NCI-H1436 (cell line): ENCODE results near the gene HDGFL2.
A peak's percentile ranks its signal among the peaks of the same experiment; 100 is the strongest.

ENCODE experiments used
- DNase-seq: peaks from one replicate; lab custom pipeline; 2025; lab: John Stamatoyannopoulos, UW

HDGFL2 gene

DNA sequence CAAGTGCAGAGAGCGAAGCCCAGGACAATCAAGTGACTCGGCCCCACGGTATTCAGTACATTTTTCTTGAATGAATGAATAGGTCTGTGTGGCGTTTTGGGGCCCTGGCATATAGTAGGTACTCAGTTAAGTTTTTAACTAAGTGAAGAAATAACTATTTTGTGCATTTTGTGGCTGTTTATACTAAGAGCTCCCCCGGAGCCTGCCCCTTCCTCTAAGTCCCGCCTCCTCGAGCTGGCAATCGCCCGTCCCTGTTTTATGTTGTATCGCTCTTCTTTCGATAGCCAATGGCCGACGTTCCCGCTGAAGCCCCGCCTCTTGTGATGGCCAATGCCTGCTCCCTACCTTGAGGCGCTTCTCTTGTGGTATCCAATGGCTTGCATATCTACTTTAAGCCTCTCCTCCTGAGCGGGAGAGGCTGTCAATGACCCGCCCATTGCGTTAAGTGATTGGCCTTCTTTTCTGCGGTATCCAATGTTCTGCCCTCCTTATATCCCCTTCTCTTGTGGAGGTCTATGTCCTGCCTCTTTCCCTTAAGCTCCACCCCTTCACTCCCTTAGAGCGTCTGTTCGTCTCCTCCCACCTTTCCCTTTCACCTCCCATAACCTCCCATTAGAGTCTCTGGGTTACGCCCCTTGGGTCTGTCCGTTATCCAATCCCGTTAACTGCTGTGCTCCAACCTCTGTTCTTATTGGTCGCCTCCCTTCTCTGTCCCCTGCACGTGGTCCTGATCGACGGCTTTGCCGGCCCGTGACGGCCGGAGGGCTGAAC lies 509 bp upstream of the HDGFL2 start:
- peak; percentile 100 for DNase-seq

DNA sequence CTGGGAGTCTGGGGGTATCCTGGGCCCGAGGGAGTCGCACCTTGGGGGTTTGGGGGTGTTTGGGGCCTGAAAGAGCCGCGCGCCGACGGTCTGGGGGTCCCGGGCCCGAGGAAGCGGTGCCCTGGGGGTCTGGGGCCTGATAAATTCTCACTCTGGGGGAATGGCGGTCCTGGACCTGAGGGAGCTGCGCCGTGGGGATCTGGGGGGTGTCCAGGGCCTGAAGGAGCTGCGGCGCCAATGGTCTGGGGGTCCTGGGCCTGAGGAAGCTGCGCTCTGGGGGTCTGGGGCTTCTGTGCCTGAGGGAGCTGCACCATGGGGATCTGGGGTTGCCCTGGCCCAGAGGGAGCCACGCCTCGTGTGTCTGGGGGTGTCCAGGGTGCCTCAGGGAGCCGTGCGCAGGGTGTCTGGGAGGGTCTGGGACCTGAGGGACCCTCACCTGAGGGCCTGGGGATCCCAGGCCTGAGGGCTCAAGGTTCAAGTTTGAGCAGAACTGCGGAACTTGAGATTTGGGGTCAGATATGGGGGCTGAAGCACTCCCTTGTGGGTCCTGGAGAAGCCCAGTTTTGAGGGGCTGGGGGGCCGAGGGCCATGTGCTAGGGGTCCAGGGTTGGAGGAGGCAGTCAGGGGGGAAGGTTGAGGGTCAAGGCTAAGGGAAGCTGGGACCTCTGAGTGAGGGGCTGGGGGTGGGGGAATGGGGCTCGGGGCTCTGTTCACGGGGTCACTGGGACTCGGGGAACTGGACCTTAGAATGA lies 1.1 kb downstream of the HDGFL2 start:
- no peak for DNase-seq

DNA sequence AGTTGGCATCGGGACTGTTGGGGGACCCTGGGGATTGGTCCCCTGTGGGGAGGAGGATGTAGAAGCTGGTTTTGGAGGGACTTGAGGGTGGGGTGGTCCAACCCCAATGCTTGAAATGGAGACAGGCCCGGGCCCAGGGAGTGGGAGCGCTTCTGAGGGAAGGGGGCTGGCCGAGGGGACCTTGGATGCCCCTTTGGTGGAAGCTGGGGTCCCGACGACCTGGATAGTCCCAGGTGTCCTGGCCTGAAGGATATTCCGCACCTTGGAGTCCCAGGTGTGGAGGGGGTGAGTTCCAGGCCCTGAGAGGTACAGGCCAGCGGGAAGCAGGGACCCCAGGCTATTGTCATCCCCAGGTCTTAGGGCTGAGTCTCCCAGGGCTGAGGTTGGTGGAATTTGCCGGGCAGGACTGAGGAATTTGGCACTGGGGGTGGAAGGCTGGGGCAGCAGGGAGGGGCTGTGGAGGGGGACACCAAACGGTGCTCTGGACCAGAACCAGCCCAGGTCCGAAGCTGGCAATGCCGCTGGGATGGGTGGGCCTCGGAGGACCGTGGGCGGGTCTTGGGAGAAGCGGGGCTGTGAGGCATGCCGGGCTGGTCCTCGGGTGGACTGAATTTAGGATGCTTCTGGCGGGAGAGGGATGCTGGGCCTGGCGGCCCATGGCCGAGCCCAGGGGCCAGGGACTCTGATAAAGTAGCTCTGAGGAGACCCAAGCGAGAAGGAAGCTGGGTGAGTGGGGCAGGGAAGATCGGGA lies 1.8 kb downstream of the HDGFL2 start:
- no peak for DNase-seq

DNA sequence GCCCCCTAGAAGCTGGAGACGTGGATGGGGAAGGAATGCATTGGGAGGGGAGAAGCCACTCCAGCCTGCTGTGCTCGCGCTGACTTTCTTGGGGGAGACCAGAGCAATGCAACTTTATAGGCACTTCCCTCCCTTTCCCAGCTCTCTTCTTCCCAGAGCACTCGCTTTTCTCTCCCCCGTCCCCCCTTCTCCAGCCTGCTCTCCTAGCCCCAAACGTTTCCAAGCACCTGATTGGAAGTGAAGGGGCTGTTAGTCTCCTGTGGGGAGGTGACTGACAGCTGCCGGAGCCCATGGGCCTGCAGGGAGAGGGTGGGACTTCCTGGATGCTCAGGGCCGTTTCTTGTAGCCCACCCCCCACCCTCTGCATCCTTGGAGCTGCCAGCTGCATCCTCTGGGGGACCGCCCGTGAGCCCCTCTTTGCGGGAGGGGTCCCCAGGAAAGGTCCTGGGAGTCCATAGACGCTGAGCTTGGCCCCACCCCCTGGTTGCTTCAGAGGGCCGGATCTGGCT lies 2.5 kb downstream of the HDGFL2 start:
- peak; percentile 78 for DNase-seq

DNA sequence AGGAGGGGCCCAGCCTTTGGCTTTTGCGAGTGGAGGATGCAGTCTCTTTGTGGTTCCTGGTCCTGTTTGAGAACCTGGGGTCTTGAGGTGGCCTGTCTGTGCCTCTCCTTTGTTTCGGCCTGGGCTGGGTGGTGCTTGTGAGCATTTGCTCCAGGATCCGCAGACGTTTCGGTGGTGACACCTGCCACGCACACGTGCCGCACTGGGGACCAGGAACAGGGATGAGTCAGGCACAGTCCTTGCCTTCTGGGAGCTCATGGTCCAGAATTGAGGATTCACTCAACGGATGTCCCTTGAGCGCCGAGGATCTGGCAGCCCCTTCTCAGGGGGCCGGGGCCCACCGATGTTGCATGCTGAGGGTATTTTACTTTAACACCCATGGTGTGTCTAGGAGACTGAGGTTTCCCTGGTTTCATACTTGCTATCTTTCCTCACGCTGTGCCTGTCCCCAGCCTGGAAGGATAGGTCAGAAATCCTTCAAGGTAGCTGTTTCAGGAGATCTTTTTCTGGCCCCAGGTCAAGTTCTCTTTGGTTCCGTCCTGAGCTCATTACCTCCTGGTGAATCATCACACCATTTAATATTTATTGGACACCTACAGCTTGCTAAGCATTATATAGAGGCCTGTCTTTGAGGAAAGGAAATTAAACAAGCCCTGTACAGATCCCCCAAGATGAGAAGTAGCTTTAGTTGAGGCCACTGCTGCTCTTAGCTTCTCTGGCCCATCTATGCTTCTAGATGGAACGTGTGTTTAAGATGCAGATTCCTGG lies 5.1 kb downstream of the HDGFL2 start:
- no peak for DNase-seq

DNA sequence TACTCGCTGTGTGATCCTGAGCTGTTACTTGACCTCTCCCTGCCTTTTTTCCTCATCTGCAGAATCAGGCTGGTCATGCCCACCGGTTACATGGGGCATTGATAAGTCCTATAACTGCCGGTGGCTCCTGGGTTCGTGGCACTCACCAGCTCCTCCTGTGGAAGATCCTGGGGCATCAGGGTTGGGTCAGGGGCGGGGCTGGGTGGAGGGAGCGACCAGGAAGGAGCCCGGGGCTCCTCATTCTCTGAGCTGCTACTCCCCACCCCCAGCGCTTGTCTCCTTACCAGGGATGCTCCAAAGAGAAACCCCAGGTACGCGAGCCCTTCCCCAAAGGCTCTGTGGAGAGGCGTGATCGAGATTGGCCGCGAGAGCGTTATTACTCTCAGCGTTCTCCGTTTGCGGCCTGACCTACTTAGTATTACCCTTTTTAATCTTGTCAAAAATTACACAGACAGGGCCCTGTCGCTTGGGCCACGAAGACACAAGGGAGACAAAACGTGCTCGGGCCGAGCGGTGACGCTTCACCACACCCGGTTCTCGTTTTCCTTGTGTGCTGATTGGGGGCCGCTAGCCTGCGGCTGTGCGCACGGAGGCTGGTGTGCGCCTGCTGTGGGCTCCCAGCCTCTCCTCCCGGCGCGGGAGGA lies 10.7 kb downstream of the HDGFL2 start:
- no peak for DNase-seq

DNA sequence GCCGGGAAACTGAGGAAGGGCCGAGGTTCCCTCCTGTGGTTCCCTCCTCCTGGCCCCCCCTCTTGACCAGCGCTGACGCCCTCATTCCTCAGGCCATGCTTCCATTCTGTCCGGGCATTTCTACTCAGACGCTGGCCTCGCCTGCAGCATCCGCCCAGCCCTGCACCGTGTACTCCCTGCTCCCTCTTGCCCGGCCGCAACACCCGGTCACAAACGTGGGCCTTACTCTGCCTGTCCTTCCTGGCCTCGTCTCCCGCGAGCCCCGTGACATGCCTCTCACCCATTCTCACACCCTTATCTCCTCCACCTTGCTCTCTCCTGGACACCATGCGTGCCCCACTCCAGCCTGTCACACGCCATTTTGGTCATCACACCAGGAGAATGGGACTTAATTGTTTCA lies 11.3 kb downstream of the HDGFL2 start:
- no peak for DNase-seq

DNA sequence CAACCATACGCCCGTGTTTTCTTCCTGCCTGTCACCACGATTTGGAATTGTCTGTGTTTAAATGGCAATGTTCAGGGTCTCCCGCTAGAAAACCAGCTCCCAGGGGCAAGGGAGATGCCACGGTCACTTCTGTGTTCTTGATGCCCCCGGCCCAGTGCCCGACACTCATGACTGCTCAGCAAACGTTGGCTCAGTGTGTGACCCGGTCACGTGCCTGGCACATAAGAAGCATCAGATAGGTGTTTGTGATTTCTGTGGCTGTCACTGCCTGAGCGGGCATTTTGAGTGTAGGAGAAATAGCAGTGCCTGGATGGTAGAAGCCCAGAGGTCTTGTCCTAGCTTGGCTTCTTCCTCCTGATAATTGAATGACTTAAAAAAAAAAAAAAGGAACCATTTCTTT lies 15.5 kb downstream of the HDGFL2 start:
- DNase-seq = no peak

DNA sequence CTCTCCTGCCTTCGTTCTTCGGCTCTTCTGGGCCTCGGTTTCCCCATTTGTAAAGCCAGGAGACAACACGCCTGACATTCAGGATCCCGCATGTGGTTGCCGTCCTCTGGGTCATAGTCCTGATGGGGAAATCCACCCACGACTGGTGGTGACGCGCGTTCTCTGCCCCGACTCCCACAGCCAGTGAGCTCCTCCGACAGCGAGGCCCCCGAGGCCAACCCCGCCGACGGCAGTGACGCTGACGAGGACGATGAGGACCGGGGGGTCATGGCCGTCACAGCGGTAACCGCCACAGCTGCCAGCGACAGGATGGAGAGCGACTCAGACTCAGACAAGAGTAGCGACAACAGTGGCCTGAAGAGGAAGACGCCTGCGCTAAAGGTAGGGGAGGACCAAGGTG lies 16.4 kb downstream of the HDGFL2 start:
- no peak for DNase-seq

DNA sequence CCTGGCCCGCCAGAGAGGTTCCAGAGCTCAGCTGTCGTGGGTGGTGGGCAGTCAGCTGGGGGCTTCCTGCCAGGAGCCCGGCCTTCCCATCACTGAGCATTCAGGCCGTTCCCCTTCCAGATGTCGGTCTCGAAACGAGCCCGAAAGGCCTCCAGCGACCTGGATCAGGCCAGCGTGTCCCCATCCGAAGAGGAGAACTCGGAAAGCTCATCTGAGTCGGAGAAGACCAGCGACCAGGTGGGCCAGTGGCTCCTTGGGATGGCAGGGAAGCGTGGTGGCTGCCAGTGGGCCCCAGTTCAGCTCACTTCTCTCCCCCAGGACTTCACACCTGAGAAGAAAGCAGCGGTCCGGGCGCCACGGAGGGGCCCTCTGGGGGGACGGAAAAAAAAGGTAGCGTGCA lies 19.3 kb downstream of the HDGFL2 start:
- no peak for DNase-seq

DNA sequence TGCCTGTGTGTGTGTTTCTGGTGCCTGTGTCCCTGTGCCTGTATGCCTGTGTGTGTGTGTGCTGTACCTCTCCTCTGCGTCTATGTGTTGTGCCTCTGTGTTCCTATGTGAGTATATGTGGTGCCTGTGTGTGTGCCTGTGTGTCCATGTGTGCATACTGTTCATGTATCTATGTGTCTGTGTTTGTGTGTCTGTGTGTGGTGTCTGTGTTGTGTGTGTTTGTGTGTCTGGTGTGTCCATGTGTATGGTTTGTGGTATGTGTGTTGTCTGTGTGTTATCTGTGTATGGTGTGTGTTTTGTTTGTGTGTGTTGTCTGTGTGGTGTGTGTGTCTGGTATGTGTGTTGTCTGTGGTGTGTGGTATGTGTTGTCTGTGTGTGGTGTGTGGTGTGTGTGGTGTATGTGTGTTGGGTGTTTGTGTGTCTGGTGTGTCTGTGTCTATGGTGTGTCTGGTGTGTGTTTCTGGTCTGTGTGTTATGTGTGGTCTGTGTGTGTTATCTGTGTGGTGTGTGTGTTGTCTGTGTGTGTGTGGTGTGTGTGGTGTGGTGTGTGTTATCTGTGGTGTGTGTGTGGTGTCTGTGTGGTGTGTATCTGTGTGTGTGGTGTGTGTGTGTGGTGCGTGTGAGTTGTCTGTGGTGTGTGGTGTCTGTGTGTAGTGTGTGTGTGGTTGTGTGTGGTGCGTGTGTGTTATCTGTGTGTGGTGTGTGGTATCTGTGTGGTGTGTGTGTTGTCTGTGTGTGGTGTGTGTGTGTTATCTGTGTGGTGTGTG lies 20.4 kb downstream of the HDGFL2 start:
- no peak for DNase-seq

DNA sequence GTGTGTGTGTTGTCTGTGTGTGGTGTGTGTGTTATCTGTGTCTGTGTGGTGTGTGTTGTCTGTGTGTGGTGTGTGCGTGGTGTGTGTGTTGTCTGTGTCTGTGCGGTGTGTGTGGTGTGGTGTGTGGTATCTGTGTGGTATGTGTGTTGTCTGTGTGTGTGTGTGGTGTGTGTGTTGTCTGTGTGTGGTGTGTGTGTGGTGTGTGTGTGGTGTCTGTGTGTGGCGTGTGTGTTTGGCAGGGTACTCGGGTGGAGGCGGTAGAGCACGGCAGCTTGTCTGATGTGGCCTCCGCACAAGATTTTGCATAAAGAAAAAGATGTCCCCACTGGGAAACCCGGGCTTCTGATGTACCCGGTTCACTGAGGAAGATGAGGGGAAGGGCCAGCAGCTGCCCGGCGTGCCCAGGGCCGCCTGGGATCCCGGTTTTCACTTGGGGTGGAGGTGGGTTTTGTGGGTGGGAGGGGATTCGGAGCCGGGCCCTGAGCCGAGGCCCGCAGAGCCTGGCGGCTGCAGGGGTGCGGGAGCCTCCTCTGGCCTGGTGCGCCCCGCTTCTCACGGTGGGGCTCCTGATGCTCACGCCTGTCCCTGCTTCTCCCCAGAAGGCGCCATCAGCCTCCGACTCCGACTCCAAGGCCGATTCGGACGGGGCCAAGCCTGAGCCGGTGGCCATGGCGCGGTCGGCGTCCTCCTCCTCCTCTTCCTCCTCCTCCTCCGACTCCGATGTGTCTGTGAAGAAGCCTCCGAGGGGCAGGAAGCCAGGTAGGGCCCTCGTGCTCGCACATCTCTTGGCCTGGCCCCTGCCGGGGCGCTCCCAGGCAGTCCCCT lies 21.2 kb downstream of the HDGFL2 start:
- no peak for DNase-seq

DNA sequence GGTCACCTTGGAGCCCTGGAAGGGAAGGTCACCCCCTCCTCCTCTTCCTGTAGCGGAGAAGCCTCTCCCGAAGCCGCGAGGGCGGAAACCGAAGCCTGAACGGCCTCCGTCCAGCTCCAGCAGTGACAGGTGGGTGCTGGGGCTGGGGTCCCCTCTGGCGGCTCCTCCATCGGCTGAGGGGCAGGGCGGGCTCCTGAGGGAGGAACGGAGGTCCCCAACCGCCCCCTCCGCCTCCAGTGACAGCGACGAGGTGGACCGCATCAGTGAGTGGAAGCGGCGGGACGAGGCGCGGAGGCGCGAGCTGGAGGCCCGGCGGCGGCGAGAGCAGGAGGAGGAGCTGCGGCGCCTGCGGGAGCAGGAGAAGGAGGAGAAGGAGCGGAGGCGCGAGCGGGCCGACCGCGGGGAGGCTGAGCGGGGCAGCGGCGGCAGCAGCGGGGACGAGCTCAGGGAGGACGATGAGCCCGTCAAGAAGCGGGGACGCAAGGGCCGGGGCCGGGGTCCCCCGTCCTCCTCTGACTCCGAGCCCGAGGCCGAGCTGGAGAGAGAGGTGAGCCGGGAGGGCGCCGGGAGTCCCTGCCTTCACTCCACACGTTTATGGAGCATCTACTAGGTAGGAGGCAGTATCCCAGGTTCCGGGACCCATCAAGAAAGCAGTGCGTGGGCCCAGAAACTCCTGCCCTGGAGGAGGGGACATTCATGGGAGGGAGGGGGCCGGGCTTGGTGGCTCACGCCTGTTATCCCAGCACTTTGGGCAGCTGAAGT lies 22.0 kb downstream of the HDGFL2 start:
- DNase-seq = no peak

DNA sequence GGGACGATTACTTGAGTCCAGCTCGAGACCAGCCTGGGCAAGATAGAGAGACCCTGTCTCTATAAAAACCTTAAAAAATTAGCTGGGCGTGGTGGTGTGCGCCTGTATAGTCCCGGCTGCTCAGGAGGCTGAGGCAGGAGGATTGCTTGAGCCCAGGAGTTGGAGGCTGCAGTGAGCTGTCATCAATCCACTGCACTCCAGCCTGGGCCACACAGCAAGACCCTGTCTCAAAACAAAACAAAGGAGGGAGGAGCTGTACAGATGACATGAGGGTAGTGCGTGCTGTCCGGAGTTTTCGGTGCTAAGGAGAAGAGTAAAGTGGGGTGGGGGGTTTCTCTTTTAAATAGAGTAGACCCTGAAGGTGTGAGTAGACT lies 22.6 kb downstream of the HDGFL2 start:
- DNase-seq = no peak

DNA sequence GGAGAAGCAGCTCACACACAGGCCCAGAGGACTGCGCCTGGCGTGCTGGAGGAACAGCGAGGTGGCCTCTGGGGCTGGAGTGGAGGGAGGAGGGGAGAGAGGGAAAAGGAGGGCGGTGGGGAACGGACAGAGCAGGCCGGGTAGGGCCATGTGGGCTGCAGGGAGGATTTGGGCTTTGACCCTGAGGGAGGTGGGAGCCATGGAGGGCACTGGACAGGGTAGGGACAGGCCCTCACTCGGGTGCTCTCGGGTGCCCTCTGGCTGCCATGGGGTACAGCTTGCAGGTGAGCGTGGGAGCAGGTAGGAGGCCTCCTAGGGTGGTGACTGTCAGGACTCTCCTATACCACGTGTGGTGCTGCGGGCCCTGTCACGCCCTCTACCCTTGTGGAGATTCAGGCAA lies 23.4 kb downstream of the HDGFL2 start:
- no peak for DNase-seq

DNA sequence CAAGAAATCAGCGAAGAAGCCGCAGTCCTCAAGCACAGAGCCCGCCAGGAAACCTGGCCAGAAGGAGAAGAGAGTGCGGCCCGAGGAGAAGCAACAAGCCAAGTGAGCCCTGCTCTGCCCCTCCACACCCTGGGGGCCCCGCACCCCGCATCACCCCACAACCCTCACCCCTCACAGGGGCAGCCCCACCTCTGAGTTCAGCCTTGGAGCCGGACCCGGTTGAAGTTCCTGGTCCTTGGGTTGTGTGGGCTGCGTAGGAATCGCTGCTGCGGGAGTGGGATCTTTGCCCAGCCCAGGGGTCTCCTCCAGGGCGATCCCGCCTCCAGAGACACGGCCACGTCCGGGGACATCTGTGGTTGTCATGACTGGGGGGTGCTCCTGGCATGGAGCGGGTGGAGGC lies 24.2 kb downstream of the HDGFL2 start:
- no peak for DNase-seq

DNA sequence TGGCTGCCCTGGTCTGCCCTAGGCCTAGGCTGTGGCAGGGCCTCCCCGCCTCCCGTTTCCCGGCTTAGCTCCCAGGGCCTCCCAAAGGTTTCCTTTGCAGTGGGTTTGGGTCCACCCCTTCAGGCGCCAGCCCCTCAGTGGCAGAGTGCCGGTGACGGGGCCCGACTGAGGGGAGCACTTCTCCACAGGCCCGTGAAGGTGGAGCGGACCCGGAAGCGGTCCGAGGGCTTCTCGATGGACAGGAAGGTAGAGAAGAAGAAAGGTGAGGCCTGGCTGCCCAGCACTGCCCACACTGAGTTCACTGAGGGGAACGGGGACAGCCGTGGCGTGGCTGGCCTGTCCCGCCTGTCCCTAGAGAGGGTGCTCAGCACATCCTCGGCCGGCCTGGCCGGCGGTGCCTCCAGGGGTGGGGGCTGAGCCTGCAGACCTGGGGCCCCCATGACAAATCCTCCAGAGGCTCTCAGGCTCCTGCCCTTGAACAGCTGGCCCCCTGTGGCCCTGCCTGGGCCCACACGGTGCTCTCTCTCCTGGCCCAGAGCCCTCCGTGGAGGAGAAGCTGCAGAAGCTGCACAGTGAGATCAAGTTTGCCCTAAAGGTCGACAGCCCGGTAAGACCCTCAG lies 25.8 kb downstream of the HDGFL2 start:
- DNase-seq = no peak

DNA sequence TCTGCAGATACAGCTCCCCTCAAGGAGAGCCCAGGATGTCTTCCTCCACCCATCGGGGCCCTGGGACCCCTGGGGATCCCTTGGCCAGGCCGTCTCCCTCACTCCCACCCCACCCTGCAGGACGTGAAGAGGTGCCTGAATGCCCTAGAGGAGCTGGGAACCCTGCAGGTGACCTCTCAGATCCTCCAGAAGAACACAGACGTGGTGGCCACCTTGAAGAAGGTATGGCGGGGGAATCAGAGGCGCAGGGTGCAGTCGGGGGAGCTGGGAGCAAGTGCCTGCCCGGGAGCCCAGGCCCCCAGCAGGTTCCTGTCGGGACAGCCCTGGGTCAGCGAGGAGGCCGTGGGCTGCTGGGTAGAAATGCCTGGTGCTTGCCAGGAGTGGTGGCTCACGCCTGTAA lies 26.6 kb downstream of the HDGFL2 start:
- no peak for DNase-seq

DNA sequence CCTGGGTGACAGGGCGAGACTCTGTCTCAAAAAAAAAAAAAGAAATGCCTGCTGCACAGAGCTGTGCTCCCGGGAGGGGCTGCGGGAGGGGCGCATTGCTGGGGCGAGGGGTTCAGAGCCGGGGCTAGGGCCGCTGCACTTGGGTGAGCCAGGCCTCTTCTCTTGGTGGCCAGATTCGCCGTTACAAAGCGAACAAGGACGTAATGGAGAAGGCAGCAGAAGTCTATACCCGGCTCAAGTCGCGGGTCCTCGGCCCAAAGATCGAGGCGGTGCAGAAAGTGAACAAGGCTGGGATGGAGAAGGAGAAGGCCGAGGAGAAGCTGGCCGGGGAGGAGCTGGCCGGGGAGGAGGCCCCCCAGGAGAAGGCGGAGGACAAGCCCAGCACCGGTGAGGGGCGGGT lies 27.2 kb downstream of the HDGFL2 start:
- no peak for DNase-seq
